Forelimb muscle (tissue), 1 donor: Measurements from ENCODE around the gene TBC1D4. TPM values are rescaled to one million over a fixed set of nuclear protein-coding genes. Genes with fewer than 3 reads are reported as not detected.

Source experiments
- DNase-seq: peaks from one replicate; pipeline ENCODE4 v3.0.0-alpha.2; 2013; ENCODE audit warnings: low read depth
- polyA plus RNA-seq: library from polyadenylated mRNA; unstranded; fragments of 120-200 nt; gene quantifications from one replicate; pipeline ENCODE4 v1.2.1, GENCODE V29; 2013; ENCODE audit not compliant: insufficient read length

Gene TBC1D4
- polyA plus RNA-seq, 1 donor, result 18.6 TPM

DNA sequence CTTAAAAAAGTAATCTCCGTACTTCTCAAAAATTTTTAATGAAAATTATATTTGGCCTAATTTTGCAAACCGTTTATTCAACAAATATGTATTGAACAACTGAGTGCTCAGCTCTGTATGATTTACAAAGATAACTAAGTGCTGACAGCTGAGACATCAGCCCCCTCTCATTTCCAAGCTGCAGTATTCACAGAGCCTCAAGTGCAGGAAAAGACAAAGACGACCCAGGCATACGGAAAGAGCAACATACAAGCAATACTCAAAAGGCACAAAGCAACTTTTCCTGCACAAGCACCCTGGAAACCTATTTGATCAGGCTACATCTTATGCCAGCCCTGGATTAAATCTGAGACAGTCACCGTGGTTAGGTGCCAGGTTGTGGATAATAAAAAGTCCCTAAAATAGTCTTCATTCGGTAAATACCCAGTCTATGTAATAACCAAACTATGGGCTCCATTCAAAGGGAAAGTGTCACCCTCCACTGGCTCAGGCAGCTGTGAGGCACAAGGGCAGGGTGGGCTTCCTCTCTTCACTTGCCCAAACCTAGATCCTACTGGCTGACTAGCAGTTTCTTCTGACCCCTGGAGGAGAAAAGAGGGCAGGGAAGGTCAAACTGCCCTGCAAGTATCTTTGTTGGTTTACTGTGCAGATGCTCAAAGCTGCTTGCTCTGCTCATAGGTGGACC is 65.5 kb downstream of the TBC1D4 start:
- no peak for DNase-seq

DNA sequence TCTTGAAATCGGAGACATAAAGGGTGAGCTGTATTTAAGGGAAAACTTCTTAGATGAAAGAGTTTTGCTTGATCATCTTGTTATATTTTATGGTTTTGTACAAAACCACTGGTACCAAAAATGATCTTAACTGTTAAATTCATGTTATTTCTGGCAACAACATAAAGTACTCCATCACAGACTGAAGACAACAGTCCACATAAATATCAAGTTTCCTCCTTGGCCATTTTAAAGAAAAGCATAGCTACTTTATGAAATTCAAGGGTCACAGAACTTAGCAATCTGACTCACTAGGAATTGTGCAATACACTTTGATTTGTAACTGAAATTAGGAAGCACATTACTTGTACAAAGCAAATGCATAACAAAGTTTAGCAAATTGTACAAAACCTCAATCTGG is 66.3 kb downstream of the TBC1D4 start:
- DNase-seq, result no peak

DNA sequence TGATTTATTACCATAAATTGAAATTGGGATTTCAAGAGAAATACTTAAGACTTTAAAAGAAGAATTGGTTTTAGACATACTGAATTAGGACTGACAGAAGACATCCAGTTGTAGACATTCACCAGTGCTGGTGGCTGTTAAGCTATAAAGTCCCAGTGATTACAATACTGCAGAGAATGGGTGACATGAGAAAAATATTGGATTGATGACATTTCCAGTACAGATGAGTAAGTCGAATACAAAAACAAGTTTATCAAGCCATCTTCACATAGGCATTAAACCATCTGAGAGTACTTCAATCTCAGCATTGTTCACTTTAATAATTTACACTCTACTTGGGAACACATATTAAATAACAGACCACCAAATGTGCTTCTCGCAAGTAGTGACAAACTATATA is 66.8 kb downstream of the TBC1D4 start:
- no peak for DNase-seq

DNA sequence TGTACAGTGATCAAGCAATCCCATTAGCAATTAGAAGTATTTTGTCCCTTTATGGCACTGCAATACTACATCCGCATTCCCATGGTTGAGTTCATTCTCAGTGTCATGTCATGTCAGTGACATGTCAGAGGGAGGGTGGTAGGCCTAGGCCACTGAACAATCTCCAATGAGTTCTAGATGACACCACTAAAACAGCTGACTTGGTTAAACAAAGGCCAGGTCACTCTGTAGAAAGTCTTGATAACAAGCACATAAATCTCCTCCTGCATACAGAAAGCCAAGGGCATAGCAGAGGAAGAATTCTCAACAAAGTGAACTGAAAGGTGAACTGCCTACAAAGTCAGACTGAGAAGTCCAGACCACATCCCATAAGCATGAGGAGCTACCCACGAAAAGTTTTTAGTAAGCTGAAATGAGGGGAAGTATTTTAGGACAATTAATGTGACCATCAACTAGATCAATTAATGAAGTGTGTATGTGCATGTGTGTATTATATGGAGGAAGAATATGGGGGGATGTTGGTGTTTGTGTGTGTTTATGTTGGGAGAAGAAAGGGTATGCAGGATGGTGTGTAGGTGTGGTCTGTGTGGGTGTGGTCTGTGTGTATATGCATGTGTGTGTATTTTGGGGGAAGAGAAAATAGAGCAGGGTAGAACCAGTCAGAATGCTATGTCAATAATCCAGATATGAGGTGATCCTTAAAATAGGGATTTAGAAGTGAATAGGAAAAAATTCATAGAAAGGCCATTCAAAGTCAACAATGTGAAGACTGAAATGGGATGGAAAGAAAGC is 67.7 kb downstream of the TBC1D4 start:
- DNase-seq, result no peak

DNA sequence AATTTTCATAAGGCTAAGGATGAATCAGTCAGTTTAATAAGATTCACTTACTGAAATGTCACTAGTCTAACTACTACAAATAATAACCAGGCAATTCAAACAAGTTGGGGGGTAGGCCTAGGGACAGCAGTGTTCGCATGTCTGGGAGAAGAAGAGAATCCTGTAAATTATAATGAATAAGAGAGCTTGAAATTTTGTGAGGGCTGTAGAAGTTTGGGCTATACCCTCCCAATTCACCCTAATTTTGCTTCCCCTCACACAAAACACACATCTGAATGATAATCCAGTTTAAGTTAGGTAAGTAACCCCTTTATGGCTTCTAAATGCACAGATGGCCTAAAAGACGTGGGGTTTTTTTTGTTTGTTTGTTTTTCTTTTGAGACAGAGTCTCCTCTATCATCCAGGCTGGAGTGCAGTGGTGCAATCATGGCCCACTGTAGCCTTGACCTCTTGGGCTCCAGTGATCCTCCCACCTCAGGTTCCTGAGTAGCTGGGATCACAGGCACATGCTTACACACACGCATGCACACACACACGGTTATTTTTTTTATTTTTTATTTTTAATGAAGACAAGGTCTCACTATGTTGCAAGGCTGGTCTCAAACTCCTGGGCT is 69.9 kb downstream of the TBC1D4 start:
- DNase-seq, result no peak

DNA sequence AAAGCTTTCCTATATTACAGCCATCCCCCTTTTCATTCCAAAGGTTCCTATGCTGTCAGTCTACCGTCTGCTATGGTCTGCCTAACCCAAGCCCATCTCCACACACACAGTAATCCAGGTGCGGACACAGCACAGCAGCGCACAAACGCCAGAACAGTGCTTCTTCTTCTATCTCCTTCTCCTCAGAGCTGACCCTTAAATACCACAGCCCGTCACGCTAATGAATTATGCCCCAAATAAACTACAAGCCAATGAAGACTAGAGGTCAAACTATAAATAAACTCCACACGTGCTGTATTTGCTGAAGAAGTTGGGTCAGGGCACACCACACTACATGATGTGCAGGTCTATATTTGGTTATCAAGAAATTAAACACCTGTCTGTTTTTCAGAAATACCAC is 71.8 kb downstream of the TBC1D4 start:
- DNase-seq, result no peak

DNA sequence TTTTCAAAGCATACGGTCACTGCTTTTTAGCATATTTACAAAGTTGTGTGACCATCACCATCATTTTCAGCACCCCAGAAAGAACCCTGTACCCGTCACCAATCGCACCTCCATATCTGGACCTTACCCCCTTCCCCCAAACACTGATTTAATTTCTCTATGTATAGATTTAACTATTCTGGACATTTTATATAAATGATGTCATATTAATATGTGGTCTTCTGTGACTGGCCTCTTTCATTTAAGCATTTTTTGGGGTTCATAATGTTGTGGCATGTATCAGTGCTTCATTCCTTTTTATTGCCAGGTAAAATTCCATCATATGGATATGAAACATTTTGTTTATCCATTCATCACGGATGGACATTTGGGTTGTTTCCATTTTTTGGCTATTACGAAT is 74.0 kb downstream of the TBC1D4 start:
- no peak for DNase-seq

DNA sequence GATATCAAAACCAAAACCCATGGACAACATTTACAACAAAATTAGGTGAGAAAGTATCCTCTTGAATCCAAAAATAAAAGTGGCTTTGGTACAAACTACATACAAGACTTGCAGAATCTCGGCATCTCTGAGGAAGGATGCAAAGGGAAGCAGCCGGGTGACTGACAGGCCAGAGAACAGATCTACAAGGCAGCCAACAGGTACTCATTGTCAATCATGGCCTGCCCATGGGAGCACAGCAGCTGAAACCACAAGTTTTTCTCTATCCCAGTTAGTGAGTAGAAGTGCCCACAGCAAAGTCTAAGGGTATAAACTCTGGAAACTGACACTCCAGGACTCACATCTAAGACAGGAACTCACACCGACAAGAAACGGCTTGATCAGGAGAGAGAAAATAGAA is 74.5 kb downstream of the TBC1D4 start:
- no peak for DNase-seq

DNA sequence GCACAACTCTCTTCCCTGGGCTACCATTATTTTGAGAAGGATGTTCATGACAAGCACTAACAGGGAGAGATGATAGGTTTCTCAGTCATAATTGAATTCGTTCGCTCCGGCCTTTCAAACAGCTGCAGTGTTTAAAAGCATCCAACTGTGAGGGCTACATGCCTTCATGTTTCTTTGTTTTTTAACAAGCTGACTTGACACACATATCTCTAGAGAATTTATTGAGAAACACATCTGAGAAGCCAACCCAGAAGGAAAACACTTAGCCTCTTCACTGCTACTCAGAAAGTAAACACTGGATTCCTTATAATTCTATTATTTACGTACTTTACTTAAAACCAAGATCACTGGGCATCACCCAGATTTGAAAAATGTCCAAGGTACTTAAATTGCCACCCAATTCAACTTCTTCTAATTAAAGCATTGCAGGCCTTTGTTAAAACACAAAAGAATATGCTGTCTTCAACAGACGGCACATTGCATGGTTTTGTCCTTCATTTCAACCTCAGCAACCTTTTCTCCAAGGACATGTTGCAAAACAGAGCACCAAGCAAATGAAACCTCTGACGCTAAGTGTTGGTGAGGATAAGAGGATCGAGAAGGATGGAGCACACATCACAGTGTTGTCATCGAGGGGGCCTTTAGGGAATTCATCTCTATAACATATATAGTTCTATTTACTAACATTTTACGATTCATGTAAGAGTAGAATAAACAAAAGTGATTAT is 75.8 kb downstream of the TBC1D4 start:
- DNase-seq, result peak; percentile 28

DNA sequence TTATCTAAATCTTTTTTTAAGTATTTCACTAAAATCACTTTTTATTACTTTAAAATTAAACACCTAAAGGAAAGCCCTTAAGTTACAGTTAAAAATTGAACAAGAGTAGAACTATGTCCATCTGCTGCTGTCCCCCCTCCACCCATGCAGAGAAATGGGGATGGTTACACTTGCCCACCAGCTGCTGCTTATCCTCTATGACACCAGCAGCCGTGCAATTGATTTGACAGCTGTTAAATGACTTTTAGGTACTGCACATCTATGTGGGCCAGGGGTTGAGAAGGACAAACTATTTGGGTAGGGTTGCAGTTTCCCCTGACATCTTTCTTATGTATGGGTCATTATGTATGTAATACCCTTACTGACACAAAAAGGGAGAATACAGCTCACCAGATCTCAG is 77.2 kb downstream of the TBC1D4 start:
- DNase-seq, result no peak

DNA sequence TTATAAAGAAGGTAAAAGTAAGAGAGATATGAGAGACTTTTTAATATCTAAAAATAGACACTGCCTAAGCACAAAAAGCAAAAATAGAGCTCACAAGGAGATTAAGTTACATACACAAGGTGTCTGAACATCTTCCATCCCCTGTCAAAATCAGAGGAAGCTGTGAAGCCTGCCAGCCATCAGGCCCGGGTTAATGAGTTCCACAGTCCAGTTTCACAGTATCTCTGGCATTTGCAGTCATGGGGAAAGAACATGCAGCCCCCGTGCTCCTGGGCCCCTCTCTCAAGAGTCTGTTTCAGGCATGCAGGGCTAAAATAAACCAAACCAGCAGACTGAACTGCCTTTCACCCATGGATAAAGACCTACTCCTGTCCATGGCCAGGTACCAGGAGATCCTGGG is 79.2 kb downstream of the TBC1D4 start:
- DNase-seq, result no peak

DNA sequence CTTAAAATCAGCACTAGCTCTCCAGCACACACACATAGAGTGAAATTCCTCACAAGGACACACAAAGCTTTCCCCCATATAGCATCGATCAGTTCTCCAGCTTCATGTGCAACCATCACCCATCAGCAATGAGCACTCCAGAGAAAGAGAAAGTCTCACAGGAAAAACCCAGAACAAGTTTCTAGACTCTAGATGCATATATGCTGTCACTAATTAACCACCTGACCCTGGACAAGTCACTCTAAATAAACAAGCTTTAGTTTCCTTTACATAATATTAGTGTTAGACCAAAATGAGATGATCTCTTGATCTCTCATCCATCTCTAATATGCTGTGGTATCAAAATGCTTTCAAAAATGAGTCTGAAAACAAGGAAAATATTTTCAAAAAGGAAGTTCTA is 81.2 kb downstream of the TBC1D4 start:
- DNase-seq, result no peak

DNA sequence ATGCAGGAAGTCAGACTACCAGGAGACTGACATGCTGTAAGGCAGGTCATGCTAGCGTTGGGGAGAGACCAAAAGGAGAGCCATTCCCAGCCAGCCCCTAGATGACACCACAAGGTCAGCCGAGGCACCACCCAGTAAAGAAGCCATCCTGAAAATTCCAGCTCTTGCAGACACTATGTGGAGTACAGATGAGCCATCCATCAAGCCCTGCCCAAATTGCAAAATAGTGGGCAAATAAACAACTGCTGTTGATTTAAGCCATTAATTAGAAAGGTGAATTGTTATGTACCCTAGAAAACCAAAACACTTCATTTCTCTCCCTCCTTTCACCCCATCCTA is 82.1 kb downstream of the TBC1D4 start:
- DNase-seq, result no peak

DNA sequence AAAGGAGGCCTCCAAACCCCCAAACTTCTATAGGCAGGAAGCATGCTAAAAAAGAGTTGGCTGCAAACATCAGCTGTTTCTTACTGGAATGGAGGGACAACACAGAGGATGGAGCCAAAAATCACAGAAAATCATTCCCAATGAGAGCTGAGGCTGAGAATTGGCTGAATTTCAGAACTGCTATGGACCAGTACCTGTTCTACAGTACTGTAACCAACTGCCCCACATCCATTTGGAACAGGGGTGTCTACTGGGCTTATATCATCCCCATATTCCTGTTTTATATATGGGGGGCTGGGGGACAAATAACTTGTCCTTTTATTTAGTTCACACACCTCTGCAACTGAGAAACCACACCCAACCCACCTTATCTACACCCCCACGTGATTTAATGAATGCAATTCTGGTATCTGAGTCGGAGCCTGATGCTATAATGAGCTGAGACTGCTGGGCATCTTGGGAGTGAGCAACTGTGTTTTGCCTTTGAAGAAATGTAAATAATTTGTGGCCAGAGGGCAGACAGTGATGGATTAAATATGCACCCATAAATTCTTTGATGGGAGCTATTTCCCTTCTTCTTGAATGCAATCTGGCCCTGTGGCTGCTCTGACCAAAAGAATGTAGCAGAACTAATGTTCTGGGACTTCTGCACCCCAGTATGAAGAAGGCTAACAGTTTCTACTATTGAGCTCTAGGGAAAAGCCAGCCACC is 82.6 kb downstream of the TBC1D4 start:
- DNase-seq, result no peak

DNA sequence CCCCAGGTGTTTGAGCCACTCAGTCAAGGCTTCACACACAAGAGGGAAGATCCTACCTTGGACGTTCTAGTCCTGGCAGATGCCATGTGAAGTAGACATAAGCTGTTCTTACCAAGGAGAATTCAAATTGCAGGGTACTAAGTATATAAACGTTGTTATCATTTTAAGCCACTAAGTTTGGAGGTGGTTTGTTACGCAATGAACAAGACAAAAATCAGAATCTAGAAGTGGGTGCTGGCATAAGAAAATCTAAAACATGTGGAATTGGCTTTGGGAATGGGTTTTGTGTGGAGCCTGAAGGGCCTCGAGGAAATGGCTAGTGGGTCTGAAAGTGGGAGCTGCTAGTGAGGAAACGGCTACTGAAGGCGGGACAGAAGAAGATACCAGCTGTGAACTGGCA is 83.9 kb downstream of the TBC1D4 start:
- no peak for DNase-seq

DNA sequence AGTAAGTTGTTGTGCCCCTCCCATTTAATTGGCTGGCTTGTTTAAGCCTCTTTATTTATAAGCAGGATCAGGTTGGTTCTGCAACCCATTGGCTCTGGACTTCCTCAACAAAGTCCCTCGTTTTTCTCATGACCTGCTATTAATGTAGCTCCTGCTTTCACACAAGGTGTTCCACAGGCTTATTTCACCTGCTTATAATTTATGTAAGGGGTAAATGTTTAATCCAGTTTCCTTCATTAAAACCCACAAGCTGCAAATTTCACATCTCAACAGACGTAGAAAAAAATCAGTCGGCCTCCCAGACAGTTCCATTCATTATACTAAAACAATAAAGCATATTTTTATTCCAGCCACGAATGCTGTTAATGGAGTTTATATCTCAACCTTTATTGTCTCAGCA is 86.1 kb downstream of the TBC1D4 start:
- no peak for DNase-seq

DNA sequence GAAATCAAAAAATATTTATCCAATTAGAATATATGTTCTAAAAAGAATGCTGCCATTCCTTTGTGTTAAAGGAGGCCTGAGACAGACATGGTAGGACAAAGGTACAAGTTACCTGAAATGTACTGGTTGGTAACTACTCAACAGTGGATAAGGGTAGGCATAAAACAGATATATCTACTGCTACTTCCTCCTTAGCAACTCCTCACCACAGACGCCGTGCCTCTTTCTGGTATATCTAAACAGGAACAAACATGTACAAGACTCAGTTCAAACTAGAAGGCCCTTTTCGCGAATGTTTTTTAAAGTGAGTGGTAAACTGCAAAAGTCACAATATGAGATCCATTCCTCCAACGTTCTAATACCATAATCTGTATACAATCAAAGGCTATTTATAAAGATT is 86.9 kb downstream of the TBC1D4 start:
- DNase-seq, result no peak

DNA sequence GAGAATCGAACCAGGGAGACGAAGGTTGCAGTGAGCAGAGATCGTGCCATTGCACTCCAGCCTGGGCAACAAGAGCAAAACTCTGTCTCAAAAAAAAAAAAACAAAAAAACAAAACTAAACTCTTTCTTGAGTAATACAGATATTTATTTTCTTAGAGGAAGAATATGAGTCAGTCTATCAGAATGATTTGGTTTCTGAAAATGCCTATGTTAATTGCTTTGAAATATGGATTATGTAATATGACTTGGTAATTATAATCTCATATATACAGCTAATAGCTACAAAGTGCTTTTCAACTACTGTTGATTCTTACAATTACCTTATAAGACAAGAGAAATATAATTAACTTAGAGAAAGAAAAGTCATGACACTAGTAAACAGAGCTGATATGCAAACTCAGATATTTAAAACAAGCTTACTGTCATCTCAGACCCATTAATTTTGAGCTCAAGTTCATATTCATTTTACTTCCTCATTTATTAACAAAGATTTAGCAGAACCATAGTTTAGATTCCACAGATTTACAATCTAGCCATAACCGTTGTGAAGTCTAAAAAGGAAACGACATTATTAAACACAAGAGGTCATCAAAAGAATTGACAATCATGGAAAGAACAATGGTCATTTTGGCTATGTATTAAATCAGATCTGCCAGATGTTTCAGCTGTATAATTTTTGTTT is 88.0 kb downstream of the TBC1D4 start:
- no peak for DNase-seq

DNA sequence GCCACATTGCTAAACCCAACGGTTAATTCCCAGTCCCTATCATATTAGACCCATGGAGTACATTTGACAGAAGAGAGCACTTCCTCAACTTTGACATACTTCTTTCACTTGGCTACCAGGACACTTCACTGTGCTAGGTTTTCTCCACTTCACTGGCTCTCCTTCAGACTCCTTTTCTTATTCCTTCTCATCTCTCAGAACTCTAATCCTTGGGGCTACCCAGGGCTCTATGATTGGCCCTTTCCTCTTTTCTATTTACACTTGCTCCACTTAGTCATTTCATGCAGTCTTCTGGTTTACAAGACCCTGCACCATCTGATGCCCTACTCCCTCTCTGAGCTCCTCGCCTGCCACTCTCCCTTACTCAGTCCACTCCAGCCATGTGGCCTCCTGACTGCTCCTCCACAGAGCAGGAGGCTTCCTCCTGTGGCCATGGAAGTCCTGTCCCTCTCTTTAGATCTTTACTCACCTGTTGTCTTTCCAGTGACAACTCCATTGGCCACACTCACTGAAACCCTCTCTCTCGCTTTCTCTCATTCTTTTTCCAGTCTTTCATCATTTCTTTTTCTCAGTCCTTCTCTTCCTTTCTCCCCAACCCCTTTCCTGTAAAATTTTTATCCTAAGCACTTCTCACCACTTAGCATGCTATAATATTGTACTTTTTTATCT is 90.4 kb downstream of the TBC1D4 start:
- no peak for DNase-seq

DNA sequence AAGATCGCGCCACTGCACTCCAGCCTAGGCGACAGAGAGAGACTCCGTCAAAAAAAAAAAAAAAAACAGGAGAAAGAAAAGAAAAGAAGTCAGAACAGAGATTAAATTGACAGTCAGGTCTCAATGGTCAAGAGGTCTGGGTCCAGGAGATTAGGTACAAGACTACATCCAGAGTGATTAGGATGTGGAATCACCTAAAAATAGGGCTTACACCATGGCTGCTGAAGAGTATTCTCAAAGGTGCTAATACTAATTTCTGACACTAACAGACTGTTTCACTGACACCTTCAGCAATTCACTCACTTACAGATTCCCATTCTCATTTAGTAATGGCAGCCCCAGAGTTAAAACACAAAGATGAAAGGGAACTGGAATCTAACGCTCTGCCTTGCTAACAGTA is 91.7 kb downstream of the TBC1D4 start:
- DNase-seq, result no peak

DNA sequence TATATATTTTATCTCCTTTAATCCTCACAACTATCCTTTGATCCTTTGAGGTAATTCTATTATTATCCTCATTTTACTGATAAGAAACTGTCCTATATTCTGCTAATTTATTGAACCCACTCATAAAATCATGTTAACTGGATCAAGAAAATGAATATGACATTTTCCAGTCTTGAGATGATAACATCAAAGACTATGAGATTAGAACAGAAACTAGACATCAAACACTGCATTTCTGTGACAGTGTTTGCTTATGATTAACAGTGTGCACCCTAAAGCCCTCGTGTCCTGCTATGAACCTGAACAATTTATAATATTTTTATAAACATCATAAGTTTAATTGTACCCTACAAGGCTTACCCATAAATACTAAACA is 96.3 kb downstream of the TBC1D4 start:
- no peak for DNase-seq
